SK-N-MC (cell line): Measurements from ENCODE around the gene NT5DC3.

Experiments used
- DNase-seq: peaks from one replicate; pipeline ENCODE4 v3.0.0-alpha.2; 2011; ENCODE audit warnings: low read depth, low spot score
- H3K27ac ChIP-seq: fragments of 200-600 bp; sonication (generic); 2 replicates; pipeline ENCODE4 v1.5.1; 2016; ENCODE audit warnings: mixed run types
- H3K36me3 ChIP-seq: fragments of 200-600 bp; sonication (generic); 2 replicates; pipeline ENCODE4 v1.6.1; 2017; ENCODE audit warnings: antibody characterized with exemption, low read length, mixed read lengths; ENCODE audit not compliant: insufficient read depth
- H3K4me3 ChIP-seq: fragments of 200-600 bp; sonication (generic); 2 replicates; pipeline ENCODE4 v1.5.1; 2016
- H3K9ac ChIP-seq: fragments of 200-600 bp; sonication (generic); 2 replicates; pipeline ENCODE4 v1.8.0; 2017; ENCODE audit warnings: mixed run types, mixed read lengths; ENCODE audit not compliant: insufficient read length
- H3K9me3 ChIP-seq: fragments of 200-600 bp; sonication (generic); 2 replicates; pipeline ENCODE4 v1.6.1; 2017; ENCODE audit warnings: low read depth, mild to moderate bottlenecking, antibody characterized with exemption, low read length, moderate library complexity, mixed read lengths
- EZH2 ChIP-seq: fragments of 200-600 bp; sonication (generic); IDR thresholded peaks from one replicate; pipeline ENCODE4 v1.6.1; 2017; ENCODE audit warnings: antibody characterized with exemption
- FOXP2 ChIP-seq: optimal IDR thresholded peaks from 2 replicates; pipeline ENCODE3; 2011; ENCODE audit warnings: mild to moderate bottlenecking, moderate library complexity; ENCODE audit not compliant: insufficient read depth; ENCODE audit errors: extremely low read length, control extremely low read depth
- POLR2AphosphoS5 ChIP-seq: IDR thresholded peaks from 2 replicates; pipeline ENCODE4 v1.6.1; 2012; ENCODE audit warnings: mild to moderate bottlenecking, low read depth, low read length, borderline replicate concordance

NT5DC3 gene

DNA sequence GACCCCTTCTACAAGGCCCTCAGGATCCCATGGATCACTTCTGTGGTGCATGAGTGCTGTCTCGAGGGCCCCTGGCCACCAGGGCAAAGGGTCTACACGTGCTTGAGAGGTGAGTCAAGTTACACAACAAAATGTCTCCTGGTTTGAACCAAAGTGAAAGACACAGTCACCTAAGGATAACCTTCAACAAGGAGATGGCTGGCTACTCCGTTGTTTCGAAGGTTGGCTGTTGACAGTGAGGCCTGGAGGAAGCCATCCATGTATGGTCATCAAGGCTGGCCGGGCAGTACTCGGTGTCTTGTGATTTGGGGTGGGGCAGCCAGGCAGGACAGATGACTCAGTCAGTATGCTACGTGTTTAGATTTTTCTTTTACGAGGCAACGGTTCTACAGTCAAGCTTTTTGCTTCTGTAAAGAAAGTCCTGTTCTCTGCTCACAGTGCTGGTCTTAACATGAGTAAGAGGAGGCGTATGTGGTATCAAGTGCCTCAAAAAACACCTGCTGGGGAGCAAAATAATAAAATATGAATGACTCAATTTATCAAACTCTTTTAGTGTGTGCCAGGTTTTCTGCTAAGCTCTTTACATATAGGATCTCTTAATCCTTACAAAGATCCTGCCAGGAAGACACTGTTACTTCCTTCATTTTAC, 18.0 kb upstream of the NT5DC3 start:
- TF ChIP-seq POLR2AphosphoS5, result no peak
- no peak for TF ChIP-seq EZH2
- TF ChIP-seq FOXP2, result no peak
- DNase-seq, result no peak
- Histone ChIP-seq H3K4me3 (no peak overlapping the region), H3K36me3 (no peaks in the 10 kb centered on the region), H3K27ac (no peak overlapping the region), H3K9ac (no peak overlapping the region), H3K9me3 (no peaks in the 10 kb centered on the region)

DNA sequence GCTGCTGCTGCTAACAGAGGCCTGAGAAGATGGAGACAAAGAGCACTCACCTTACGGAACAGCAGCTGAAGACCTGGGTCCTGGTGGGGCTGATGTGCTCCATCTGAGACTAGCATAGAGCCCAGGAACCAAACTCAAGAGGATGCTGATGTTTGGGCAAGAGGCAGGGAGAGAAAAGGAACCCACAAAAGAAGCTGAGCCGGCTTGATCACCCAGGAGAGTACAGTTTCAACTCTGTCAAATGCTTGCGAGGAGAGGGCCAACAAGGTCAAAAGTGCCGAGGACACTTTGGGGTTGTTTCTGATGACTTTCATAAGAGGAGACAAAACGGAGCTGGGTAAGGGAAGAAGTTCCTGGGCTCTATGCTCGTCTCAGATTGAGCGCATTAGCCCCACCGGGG, 17.3 kb upstream of the NT5DC3 start:
- TF ChIP-seq POLR2AphosphoS5 (no peak), FOXP2 (no peak), EZH2 (no peak)
- H3K4me3 ChIP-seq, result no peak overlapping the region
- H3K9me3 ChIP-seq, result no peaks in the 10 kb centered on the region
- H3K36me3 ChIP-seq, result no peaks in the 10 kb centered on the region
- no peak overlapping the region for H3K27ac ChIP-seq
- H3K9ac ChIP-seq, result no peak overlapping the region
- DNase-seq, result no peak

DNA sequence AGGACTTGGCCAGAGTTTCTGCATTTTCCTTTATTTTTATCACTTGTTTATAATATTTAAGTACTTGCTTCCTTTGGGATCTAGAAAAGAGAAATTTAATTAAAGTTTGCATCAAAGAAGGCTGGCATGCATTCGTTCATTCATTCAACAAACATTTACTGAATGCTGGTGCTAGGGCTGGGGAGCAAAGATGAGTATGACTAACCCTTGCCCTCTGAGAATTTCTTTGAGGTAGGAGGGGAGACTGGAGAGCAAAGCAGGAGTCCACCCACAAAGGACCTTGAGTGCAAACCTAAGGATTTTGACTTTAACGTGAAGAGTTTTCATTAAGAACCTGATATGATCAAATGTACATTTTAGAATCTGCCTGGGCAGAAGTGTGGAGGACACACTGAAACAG, 16.1 kb upstream of the NT5DC3 start:
- DNase-seq, result no peak

DNA sequence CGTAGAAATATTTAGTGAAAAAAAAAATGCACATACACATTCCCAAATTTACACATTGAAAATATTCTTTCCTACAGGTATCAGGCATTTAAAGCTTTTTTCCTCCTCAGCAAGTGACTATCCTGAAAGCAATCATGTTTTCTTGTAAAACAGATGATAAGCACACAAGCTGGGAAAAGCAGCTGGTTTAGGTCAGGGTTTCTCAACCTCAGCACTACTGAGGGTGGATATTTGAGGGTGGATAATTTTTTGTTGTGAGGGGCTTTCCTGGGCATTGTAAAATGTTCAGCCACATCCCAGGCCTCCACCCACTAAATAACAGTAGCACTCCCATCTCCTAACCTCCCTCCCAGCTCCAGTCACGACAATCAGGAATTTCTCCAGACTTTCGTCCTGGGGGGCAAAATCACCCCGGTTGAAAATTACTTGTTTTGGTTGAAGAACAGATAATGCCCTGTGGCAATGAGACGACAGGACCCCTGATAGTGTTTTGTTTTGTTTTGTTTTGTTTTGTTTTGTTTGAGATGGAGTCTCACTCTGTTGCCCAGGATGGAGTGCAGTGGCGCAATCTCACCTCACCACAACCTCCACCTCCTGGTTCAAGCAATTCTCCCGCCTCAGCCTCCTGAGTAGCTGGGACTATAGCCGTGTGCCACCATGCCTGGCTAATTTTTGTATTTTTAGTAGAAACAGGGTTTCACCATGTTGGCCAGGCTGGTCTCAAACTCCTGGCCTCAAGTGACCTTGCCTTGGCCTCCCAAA, 15.0 kb upstream of the NT5DC3 start:
- no peak for TF ChIP-seq EZH2
- no peak for TF ChIP-seq POLR2AphosphoS5
- no peak for TF ChIP-seq FOXP2
- Histone ChIP-seq H3K27ac (no peak overlapping the region), H3K4me3 (no peak overlapping the region), H3K36me3 (no peaks in the 10 kb centered on the region), H3K9ac (no peak overlapping the region), H3K9me3 (no peaks in the 10 kb centered on the region)
- DNase-seq, result no peak

More for the DNA sequence above, 16.1 kb upstream of the NT5DC3 start:
- Histone ChIP-seq H3K27ac (no peak overlapping the region), H3K9ac (no peak overlapping the region), H3K4me3 (no peak overlapping the region), H3K36me3 (no peaks in the 10 kb centered on the region), H3K9me3 (no peaks in the 10 kb centered on the region)
- TF ChIP-seq FOXP2 (no peak), EZH2 (no peak), POLR2AphosphoS5 (no peak)

DNA sequence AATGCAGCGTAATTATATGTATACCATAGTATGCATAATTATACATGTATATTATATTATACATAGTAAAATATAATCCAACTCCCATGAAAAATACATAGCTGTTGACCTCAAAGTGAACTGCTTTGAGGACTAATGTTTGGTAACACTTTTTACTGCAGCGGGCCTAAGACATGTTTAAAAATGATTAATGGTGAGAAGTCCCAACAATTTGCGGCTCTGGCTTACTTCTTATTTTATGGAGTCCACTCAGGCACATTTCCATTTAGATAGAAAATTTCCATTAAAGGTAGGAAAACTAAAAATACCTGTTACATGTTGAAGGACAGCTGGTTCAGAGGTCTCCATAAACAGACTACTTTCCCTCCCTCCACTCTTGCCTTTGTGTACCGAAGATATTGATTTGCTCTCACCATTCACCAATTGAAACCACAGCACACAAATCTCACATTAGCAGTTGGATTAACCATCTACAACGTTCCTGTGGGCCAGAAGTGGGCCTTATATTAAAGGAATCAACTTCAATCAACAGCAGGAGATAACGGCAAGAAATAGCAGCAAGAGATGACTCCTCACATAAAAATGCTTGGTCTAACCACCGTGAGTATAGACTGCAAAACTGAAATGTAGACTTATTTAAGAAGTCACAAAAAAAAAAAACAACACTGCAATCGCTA, 14.1 kb upstream of the NT5DC3 start:
- DNase-seq, result no peak
- Histone ChIP-seq H3K9me3 (no peaks in the 10 kb centered on the region), H3K36me3 (no peaks in the 10 kb centered on the region), H3K9ac (no peak overlapping the region), H3K27ac (no peak overlapping the region), H3K4me3 (no peak overlapping the region)
- TF ChIP-seq EZH2 (no peak), POLR2AphosphoS5 (no peak), FOXP2 (no peak)

DNA sequence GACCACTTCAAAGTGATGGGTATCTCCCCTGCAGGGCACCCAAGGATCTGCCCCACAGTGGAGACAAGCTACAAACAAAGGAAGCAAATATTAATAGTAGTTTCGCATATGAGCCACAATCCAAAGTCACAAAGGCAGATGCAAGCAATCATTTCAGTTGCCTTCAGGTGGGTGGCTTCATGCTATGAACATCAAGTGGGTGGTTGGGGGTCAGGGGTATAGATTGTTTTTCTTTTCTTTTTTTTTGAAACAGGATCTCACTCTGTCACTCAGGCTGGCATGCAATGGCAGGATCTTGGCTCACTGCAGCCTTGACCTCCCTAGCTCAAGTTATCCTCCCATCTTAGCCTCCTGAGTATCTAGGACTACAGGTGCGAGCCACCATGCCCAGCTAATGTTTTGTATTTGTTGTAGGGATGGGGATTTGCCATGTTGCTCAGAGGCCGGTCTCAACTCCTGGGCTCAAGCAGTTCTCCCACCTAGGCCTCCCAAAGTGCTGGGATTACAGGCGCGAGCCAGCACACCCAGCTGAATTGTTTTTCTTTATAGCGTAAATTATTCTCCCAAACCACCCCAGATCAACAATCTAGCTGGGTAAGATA, 13.4 kb upstream of the NT5DC3 start:
- Histone ChIP-seq H3K36me3 (no peaks in the 10 kb centered on the region), H3K4me3 (no peak overlapping the region), H3K9ac (no peak overlapping the region), H3K9me3 (no peaks in the 10 kb centered on the region), H3K27ac (no peak overlapping the region)
- DNase-seq, result no peak
- TF ChIP-seq POLR2AphosphoS5 (no peak), EZH2 (no peak), FOXP2 (no peak)

DNA sequence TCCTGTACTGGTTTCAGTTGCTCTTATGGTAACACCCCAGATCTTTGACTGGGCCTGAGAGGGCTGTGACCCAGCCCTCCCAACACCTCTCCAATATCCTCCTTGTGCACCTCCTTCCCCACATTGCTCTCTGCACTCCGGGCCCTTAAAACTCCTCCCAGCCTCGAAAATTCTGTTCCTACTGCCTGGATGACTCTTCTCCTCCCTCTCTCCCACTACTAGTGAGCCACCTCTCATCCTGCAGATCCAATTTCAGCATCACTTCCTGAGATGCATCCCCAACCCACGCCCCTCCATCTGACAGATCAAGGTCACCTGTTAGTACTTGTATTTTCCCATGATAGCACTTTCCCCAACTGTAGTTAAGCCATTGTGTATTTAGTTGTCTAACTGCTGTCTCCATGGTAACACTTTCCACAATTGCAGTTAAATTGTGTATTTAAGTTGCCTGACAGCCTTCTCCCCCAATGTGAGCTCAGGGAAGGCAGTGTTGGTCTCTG, 11.5 kb upstream of the NT5DC3 start:
- no peaks in the 10 kb centered on the region for H3K9me3 ChIP-seq
- H3K9ac ChIP-seq, result no peak overlapping the region
- H3K27ac ChIP-seq, result no peak overlapping the region
- no peak for TF ChIP-seq EZH2
- no peak for TF ChIP-seq POLR2AphosphoS5
- no peak for TF ChIP-seq FOXP2
- H3K4me3 ChIP-seq, result no peak overlapping the region
- no peaks in the 10 kb centered on the region for H3K36me3 ChIP-seq
- DNase-seq, result no peak

DNA sequence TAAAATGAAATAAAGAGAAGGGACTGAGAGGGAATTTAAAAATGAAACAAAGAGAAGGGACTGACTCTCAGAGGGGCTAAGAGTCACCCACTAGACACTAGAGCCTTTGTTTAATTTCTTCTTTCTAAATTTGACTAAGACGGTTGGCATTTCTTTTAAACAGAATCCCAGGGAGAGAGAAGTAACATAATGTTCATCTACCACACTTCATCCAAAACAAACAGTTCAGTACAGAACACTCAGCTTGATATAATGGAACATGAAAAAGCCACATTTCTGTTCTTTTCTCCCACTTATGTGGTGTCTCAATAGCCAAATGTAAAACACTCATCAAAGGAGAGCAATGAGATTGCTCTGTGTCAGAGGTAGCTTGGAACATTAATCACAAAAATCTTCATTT, 10.1 kb upstream of the NT5DC3 start:
- Histone ChIP-seq H3K9me3 (no peaks in the 10 kb centered on the region), H3K4me3 (no peak overlapping the region), H3K27ac (no peak overlapping the region), H3K9ac (no peak overlapping the region), H3K36me3 (no peaks in the 10 kb centered on the region)
- TF ChIP-seq EZH2 (no peak), FOXP2 (no peak)
- DNase-seq, result no peak
